GM21526 (cell line): Measurements from ENCODE around the gene ZNF319.
"Not testable (repeated sequence)": the region's sequence is repeated elsewhere in the genome, so short reads cannot be mapped to it uniquely, and the experiment has no call there.

ENCODE experiments used
- ATAC-seq: cut with Tn5 transposase; IDR thresholded peaks from one replicate; pipeline ENCODE4 v1.9.1; 2021; ENCODE audit warnings: moderate library complexity; ENCODE audit not compliant: unreplicated experiment, low FRiP score

ZNF319 gene

GRCh38 chr16:57979006-57979585 lies 21.4 kb downstream of the ZNF319 start:
- no peak for ATAC-seq

- not testable (repeated sequence) for ATAC-seq
These were observed 22.4 kb downstream of the ZNF319 start for GRCh38 chr16:57978070-57978465.

GRCh38 chr16:57977418-57978069 lies 22.9 kb downstream of the ZNF319 start:
- ATAC-seq = no peak

- ATAC-seq = no peak
These were observed 24.1 kb downstream of the ZNF319 start for GRCh38 chr16:57976331-57976796.

- no peak for ATAC-seq
These were observed 28.2 kb downstream of the ZNF319 start for GRCh38 chr16:57972306-57972705.

GRCh38 chr16:57971848-57972247 lies 28.6 kb downstream of the ZNF319 start:
- no peak for ATAC-seq

GRCh38 chr16:57970970-57971369 lies 29.5 kb downstream of the ZNF319 start, which contains the start of gene CNGB1:
CNGB1 (minus strand) TSS chr16:57971128; CDS start chr16:57967286, 3,842 bp downstream.
- no peak for ATAC-seq

- no peak for ATAC-seq
These were observed 30.2 kb downstream of the ZNF319 start for GRCh38 chr16:57970319-57970718.

- ATAC-seq = no peak
These were observed 30.9 kb downstream of the ZNF319 start for GRCh38 chr16:57969451-57970123.

GRCh38 chr16:57967916-57968315 lies 32.6 kb downstream of the ZNF319 start:
- ATAC-seq = no peak

GRCh38 chr16:57966986-57967385 lies 33.5 kb downstream of the ZNF319 start:
- no peak for ATAC-seq

- no peak for ATAC-seq
These were observed 34.2 kb downstream of the ZNF319 start for GRCh38 chr16:57966204-57966771.

- ATAC-seq = no peak
These were observed 36.2 kb downstream of the ZNF319 start for GRCh38 chr16:57964157-57964700.

- no peak for ATAC-seq
These were observed 37.7 kb downstream of the ZNF319 start for GRCh38 chr16:57962756-57963155.

- ATAC-seq = no peak
These were observed 38.4 kb downstream of the ZNF319 start for GRCh38 chr16:57962046-57962445.

GRCh38 chr16:57961538-57961937 lies 38.9 kb downstream of the ZNF319 start:
- ATAC-seq = no peak

- ATAC-seq = no peak
These were observed 39.5 kb downstream of the ZNF319 start for GRCh38 chr16:57960826-57961472.

GRCh38 chr16:57960310-57960709 lies 40.2 kb downstream of the ZNF319 start:
- ATAC-seq = no peak

- no peak for ATAC-seq
These were observed 40.7 kb downstream of the ZNF319 start for GRCh38 chr16:57959804-57960203.

GRCh38 chr16:57959121-57959520 lies 41.4 kb downstream of the ZNF319 start:
- ATAC-seq = no peak

GRCh38 chr16:57958544-57958943 lies 41.9 kb downstream of the ZNF319 start:
- no peak for ATAC-seq
